IPS-11a (cell line): Measurements from ENCODE around the gene RBM23.
A peak's percentile ranks its signal among the peaks of the same experiment; 100 is the strongest.
"Not testable (repeated sequence)": the region's sequence is repeated elsewhere in the genome, so short reads cannot be mapped to it uniquely, and the experiment has no call there.

Experiments used
- H3K4me3 ChIP-seq: one replicate; pipeline ENCODE4 v1.5.1; 2013; ENCODE audit warnings: low read depth, low read length, control low read depth

The RBM23 gene

GRCh38 chr14:22920697-22921096 lies 1.7 kb upstream of the RBM23 start:
- H3K4me3 ChIP-seq: no peak overlapping the region

DNA sequence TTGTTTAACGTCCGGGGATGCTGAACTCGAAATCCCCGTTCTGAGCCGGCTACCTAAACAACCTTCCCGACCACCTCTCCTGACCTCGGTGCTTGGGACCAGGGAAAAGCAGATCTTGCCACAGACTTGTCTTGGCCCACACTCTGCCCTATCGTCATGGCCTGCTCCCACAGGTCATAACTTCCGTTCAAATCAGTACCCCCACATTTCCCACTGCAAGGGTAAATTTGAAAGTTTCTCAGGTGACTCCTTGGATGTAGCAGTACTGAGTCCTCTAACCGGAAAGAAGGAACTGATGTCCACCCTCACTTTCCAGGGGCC lies 612 bp upstream of the RBM23 start:
- peak overlapping the region; percentile 22 for H3K4me3 ChIP-seq

DNA sequence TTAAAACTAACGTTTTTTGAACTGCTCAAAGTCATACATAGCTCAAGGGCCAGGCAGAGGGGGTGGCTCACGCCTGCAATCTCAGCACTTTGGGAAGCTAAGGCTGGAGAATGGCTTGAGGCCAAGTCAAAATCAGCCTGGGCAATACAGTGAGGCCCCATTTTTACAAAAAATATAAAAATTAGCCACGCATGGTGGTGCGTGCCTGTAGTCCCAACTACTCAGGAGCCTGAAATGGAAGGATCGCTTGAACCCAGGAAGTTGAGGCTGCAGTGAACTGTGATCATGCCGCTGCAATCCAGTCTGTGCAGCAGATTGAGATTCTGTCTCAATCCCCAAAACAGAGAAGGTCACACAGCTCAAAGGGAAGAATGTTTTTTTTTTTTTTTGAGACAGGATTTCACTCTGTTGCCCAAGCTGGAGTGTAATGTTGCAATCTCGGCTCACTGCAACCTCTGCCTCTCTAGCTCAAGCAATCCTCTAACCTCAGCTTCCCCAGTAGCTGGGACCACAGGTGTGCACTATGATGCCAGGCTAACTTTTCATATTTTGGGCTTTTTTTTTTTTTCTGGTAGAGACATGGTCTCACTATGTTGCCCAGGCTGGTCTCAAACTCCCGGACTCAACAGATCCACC lies 2.9 kb downstream of the RBM23 start:
- H3K4me3 ChIP-seq: no peak overlapping the region

DNA sequence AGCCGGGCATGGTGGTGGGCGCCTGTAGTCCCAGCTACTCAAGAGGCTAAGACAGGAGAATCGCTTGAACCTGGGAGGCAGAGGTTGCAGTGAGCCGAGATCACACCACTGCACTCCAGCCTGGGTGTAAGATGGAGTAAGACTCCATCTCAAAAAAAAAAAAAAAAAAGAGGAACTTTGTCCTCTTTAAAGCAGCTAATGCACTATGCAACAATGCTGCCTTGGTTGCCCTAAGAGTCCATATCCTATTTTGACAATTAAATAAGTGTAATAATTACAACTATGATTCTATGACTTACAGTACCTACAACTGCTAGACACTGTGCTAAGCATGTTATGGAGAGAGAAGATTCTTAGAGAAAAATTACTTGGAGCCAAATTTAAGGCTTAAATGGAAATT lies 4.1 kb downstream of the RBM23 start:
- H3K4me3 ChIP-seq: not testable (repeated sequence)

DNA sequence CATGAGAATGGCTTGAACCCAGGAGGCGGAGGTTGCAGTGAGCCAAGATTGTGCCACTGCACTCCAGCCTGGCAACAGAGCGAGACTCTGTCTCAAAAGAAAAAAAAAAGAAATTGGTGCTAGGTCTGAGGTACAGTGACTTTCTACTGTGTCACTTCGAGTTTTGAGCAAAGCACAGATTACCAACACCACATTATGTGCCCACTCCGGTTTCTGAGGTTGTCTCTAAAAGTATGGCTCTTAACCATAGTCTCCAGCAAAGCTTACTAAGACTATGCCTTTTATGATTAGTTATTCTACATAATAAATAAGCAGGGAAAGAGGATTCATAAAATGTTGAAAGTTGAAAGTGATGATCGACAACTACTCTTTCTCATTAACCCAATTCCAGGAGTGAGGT lies 8.0 kb downstream of the RBM23 start:
- no peak overlapping the region for H3K4me3 ChIP-seq

DNA sequence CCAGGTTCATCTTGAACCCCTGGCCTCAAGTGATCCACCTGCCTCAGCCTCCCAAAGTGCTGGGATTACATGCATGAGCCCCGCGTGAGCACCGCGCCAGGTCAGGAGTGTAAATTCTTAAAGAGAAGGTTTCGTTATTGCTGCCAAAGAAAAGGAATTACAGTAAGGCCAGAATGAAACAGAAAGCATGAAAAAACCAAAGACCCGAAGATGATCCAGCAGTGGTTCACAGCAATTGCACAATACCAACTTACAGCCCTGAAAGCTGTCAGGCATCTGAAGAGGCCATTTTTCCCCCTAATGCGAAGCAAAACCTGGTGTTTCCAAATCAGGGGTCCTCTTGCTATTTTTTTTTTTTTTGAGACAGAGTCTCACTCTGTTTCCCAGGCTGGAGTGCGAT lies 10.3 kb downstream of the RBM23 start:
- H3K4me3 ChIP-seq: no peak overlapping the region

- H3K4me3 ChIP-seq: no peak overlapping the region
Measured at GRCh38 chr14:22907429-22907828, 11.5 kb downstream of the RBM23 start.

GRCh38 chr14:22906073-22906472 lies 12.9 kb downstream of the RBM23 start:
- H3K4me3 ChIP-seq: no peak overlapping the region

GRCh38 chr14:22905627-22906026 lies 13.3 kb downstream of the RBM23 start:
- H3K4me3 ChIP-seq: no peak overlapping the region

- no peak overlapping the region for H3K4me3 ChIP-seq
Measured at GRCh38 chr14:22903742-22904087, 15.2 kb downstream of the RBM23 start.

GRCh38 chr14:22901799-22902198 lies 17.1 kb downstream of the RBM23 start:
- H3K4me3 ChIP-seq: no peak overlapping the region

- no peak overlapping the region for H3K4me3 ChIP-seq
Measured at GRCh38 chr14:22900081-22900799, 18.7 kb downstream of the RBM23 start.

- H3K4me3 ChIP-seq: no peak overlapping the region
Measured at GRCh38 chr14:22898302-22899090, 20.5 kb downstream of the RBM23 start.

DNA sequence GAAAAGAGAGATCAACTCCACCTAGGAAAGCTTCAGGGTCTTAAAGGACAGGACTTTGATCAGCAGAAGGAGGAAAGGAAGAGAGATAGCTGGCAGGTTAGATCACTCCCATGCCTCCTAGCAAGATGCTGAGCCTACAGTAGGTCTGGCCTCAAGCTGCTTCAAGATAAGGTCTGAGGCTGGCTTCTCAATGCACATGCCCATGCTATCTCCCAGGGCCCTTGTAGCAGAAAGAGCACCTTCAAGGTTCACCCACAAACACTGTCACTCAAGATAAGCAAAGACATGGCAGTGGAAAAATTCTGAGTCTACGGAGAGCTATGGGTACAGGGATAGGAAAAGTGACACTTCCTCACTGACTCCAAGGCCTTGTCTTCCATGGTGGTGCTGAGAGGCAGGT lies 21.6 kb downstream of the RBM23 start:
- H3K4me3 ChIP-seq: no peak overlapping the region

GRCh38 chr14:22896760-22897159 lies 22.2 kb downstream of the RBM23 start:
- H3K4me3 ChIP-seq: no peak overlapping the region

DNA sequence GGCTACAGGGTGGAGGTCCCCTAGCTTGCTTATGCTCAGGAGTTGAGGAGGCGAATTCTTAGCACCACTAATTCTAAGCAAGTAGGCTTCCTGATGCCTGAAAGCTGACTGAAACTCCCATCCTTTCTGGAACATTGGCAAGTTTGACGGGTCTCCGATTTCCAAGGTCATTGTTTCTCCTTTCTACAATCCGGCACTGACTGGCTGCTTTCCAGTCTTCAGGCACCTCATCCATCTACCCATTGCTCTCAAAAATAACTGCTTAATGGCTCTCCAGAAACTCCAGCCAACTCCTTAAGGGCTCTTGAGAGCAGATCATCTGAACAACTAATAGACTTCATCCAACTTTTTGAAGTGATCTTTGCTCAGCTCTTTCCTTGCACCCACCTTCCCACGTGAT lies 22.6 kb downstream of the RBM23 start:
- no peak overlapping the region for H3K4me3 ChIP-seq

GRCh38 chr14:22895402-22895801 lies 23.5 kb downstream of the RBM23 start:
- H3K4me3 ChIP-seq: no peak overlapping the region

DNA sequence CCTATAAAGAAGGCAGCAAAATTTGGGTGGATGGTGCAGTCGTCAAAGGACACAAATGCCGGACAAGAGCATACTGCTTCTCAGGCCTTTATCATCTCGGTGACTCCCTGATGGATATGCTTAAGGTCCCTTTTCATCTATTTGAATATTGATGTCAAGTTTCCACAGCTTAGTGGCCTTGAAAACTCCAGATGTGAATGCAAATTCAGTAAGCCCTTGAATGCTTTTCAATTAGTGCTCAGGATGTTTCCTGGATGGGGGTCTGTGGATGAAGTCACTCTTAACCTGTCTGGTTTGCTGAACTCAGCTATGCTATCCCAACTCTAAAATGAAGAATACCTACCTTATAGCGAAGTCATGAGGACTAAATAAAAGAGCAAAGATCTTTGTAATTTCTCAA lies 25.2 kb downstream of the RBM23 start:
- no peak overlapping the region for H3K4me3 ChIP-seq

DNA sequence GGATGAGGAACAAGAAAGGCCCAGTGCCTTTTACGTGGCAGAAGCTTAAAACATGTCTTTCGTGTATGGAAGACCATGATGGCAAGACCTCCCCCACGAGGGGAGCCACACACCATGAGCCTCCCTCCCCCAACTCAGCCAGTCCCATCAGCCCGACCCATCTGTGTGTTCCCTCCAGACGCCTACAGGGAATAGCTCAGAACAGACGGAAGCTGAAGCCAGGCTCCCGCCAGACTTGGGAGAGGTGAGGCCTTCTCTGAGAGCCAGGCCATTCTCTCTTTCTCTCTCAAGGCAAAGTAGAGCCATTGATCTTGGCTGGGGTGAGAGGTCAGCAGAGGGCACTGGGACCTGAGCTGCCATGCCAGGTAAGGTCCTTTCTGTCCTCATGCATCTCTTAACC lies 26.5 kb downstream of the RBM23 start:
- H3K4me3 ChIP-seq: no peak overlapping the region

DNA sequence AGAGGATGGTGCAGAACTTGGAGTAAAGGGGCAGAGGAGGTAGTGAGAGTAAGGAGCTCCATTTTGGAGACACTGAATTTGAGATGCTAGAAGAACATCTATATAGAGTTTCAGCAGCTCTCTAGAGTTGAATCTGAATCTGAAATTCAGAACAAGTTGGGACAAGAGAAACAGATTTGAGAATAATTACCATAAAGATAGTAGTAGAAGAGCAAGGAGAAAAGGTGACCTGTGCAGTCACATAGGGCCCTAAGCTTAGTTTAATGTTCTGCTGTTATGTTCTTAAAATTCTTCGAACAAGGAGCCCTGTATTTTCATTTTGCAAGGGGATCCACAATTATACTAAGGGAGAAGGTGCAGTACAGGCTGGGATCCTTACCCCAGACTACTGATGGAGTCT lies 28.5 kb downstream of the RBM23 start:
- no peak overlapping the region for H3K4me3 ChIP-seq

GRCh38 chr14:22888662-22889061 lies 30.3 kb downstream of the RBM23 start:
- no peak overlapping the region for H3K4me3 ChIP-seq

GRCh38 chr14:22887990-22888378 lies 31.0 kb downstream of the RBM23 start:
- H3K4me3 ChIP-seq: no peak overlapping the region
